NB4 (cell line): ENCODE data around the gene C1orf50.
"Not testable (repeated sequence)": the region's sequence is repeated elsewhere in the genome, so short reads cannot be mapped to it uniquely, and the experiment has no call there.

Experiments
- DNase-seq: peaks from one replicate; pipeline ENCODE4 v3.0.0; 2010; ENCODE audit warnings: low read depth
- H3K4me3 ChIP-seq: one replicate; pipeline ENCODE4 v1.5.1; 2011; ENCODE audit warnings: mild to moderate bottlenecking, low read depth, low read length, moderate library complexity
- CTCF ChIP-seq: IDR thresholded peaks from one replicate; pipeline ENCODE4 v1.5.1; 2012; ENCODE audit warnings: low read depth, low read length
- MAX ChIP-seq: IDR thresholded peaks from 2 replicates; pipeline ENCODE4 v1.6.1; 2011; ENCODE audit warnings: low read depth, low read length
- MYC ChIP-seq: IDR thresholded peaks from 2 replicates; pipeline ENCODE4 v1.6.1; 2011; ENCODE audit warnings: low read depth, low read length
- POLR2A ChIP-seq: IDR thresholded peaks from 2 replicates; pipeline ENCODE4 v1.6.1; 2011; ENCODE audit warnings: mild to moderate bottlenecking; ENCODE audit not compliant: insufficient read length; ENCODE audit errors: extremely low read depth

C1orf50 gene

GRCh38 chr1:42747125-42747524, 19.9 kb upstream of the C1orf50 start:
- peak; percentile 61 for DNase-seq
- TF ChIP-seq POLR2A (no peak), MYC (no peak), CTCF (peak; percentile 70)
- H3K4me3 ChIP-seq: no peak overlapping the region

DNA sequence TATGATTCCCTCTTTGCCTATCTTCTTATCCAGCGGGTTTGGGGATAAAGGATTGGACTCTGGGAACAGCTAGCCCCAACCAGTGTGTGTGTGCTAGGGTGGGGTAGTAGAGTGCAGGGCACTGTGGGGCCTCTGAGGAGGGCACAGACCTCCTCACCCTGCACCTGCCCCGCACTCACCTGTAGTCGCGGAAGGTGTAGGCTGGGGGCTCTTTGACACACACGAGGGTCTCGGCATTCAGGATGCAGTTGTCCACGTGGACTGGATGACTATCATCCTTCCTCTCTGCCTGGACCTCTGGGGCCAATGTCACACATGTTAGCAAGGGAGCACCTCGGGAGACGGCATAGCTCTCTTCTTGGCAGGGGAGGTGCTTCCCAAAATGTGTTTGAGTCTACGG, 19.0 kb upstream of the C1orf50 start:
- no peak for TF ChIP-seq CTCF
- no peak for TF ChIP-seq MYC
- no peak for TF ChIP-seq MAX
- TF ChIP-seq POLR2A: no peak
- DNase-seq: no peak

DNA sequence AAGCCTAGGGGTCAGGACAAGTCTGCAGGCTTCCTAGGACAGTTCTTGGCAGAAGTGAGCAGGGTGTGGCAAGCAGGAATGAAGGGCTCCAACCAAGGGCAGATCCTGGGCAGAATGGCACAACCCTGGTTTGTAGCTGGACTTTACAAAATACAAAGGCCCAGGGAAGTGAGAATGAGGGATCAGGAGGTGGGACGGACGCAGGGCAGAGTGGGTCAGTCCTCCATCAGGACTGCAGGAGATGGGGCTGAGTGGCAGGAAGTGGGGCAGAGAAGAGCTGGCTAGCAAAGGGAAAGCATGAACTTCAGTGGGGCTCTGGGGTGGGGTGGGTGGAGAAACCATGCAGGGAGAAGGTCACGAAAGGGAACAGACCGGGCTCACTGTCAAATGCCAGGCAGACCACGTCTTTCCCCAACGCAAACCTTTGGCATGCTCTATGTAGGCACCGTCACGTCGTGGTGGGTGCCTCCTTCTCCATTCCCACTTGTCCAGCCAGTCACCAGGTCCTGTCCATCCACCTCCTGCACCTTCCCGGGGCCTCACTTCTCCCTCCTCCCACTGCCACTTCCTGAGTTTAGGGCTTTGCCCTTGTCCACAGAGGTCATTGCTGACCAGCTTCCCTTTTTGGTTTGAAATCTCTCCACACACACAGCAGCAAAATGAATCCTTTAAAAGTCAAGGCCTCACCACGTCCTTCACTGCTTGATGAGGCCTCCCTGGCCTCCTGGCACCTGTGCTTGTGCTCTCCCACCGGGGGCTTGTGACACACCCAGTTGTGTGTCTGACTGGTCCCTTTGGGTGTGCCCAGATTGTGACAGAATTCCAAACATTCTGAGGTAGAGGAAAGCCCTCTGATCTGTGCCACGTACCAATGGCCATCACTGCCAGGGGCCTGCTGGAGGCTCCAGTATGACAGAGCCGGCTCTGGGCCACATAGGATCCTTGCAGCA, 18.3 kb upstream of the C1orf50 start:
- DNase-seq: no peak
- H3K4me3 ChIP-seq: no peak overlapping the region
- TF ChIP-seq MAX (no peak), CTCF (no peak)

More for the DNA sequence above, 19.0 kb upstream of the C1orf50 start:
- H3K4me3 ChIP-seq: no peak overlapping the region

DNA sequence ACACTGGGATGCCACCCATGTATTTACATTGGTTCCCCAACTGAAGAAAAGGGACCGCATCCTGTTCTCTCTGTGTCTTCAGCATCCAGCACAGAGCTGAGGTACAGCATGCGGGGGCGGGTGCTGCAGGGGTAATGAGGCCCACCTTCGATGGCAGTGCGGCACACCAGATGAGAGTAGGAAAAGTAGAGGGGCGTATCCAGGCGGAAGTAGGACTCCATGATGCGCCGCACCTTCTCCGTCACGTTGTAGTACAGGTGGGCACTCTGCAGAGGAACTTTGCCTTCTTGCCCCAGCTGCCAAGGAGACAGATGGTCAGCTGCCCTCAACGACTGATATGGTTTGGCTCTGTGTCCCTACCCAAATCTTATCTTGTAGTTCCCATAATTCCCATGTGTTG, 17.0 kb upstream of the C1orf50 start:
- no peak overlapping the region for H3K4me3 ChIP-seq
- DNase-seq: no peak
- TF ChIP-seq MAX: no peak

GRCh38 chr1:42751511-42752070, 15.5 kb upstream of the C1orf50 start:
- not testable (repeated sequence) for DNase-seq

GRCh38 chr1:42752284-42752683, 14.8 kb upstream of the C1orf50 start:
- DNase-seq: no peak
- H3K4me3 ChIP-seq: no peak overlapping the region
- TF ChIP-seq MAX (no peak), MYC (no peak), POLR2A (no peak), CTCF (no peak)

More at GRCh38 chr1:42751511-42752070, 15.5 kb upstream of the C1orf50 start:
- not testable (repeated sequence) for H3K4me3 ChIP-seq

GRCh38 chr1:42753070-42753469, 14.0 kb upstream of the C1orf50 start:
- DNase-seq: no peak
- TF ChIP-seq POLR2A: no peak
- TF ChIP-seq MAX: no peak
- TF ChIP-seq CTCF: no peak
- no peak for TF ChIP-seq MYC
- H3K4me3 ChIP-seq: no peak overlapping the region
